ENCODE results near the gene ACAN.

ACAN gene

GRCh38 chr15:88814393-88814792 is 11.2 kb downstream of the ACAN start:
- no peak for DNase-seq
- Histone ChIP-seq H3K9me3 (ENCODE audit: control insufficient read depth, low read length) (no peaks in the 10 kb centered on the region), H3K36me3 (ENCODE audit: control insufficient read depth, insufficient read depth, low read length) (no peaks in the 10 kb centered on the region), H3K27ac (ENCODE audit: insufficient read depth, low read length, poor library complexity, severe bottlenecking) (no peak overlapping the region), H3K4me1 (ENCODE audit: control insufficient read depth, insufficient read depth, low read length, poor library complexity, severe bottlenecking) (no peaks in the 10 kb centered on the region), H3K27me3 (replicated peaks; ENCODE audit: control insufficient read depth, insufficient read depth, low read length, poor library complexity, severe bottlenecking) (no peaks in the 10 kb centered on the region), H3K4me3 (ENCODE audit: insufficient read depth, low read depth, low read length, poor library complexity, severe bottlenecking) (no peak overlapping the region)

GRCh38 chr15:88818920-88819319 is 15.7 kb downstream of the ACAN start:
- no peaks in the 10 kb centered on the region for H3K9me3 ChIP-seq (ENCODE audit: control insufficient read depth, low read length)
- no peaks in the 10 kb centered on the region for H3K36me3 ChIP-seq (ENCODE audit: control insufficient read depth, insufficient read depth, low read length)

GRCh38 chr15:88821993-88822392 is 18.8 kb downstream of the ACAN start:
- H3K4me1 ChIP-seq (ENCODE audit: control insufficient read depth, insufficient read depth, low read length, poor library complexity, severe bottlenecking): no peaks in the 10 kb centered on the region
- no peaks in the 10 kb centered on the region for H3K27me3 ChIP-seq (replicated peaks; ENCODE audit: control insufficient read depth, insufficient read depth, low read length, poor library complexity, severe bottlenecking)
- no peak for DNase-seq
- no peak overlapping the region for H3K4me3 ChIP-seq (ENCODE audit: insufficient read depth, low read depth, low read length, poor library complexity, severe bottlenecking)
- no peaks in the 10 kb centered on the region for H3K9me3 ChIP-seq (ENCODE audit: control insufficient read depth, low read length)
- H3K36me3 ChIP-seq (ENCODE audit: control insufficient read depth, insufficient read depth, low read length): no peaks in the 10 kb centered on the region
- no peak overlapping the region for H3K27ac ChIP-seq (ENCODE audit: insufficient read depth, low read length, poor library complexity, severe bottlenecking)

More at GRCh38 chr15:88818920-88819319, 15.7 kb downstream of the ACAN start:
- DNase-seq: no peak
- Histone ChIP-seq H3K27ac (ENCODE audit: insufficient read depth, low read length, poor library complexity, severe bottlenecking) (no peak overlapping the region), H3K4me3 (ENCODE audit: insufficient read depth, low read depth, low read length, poor library complexity, severe bottlenecking) (no peak overlapping the region), H3K4me1 (ENCODE audit: control insufficient read depth, insufficient read depth, low read length, poor library complexity, severe bottlenecking) (no peaks in the 10 kb centered on the region), H3K27me3 (replicated peaks; ENCODE audit: control insufficient read depth, insufficient read depth, low read length, poor library complexity, severe bottlenecking) (no peaks in the 10 kb centered on the region)

GRCh38 chr15:88828791-88829190 is 25.6 kb downstream of the ACAN start:
- Histone ChIP-seq H3K9me3 (ENCODE audit: control insufficient read depth, low read length) (no peaks in the 10 kb centered on the region), H3K27ac (ENCODE audit: insufficient read depth, low read length, poor library complexity, severe bottlenecking) (no peak overlapping the region), H3K27me3 (replicated peaks; ENCODE audit: control insufficient read depth, insufficient read depth, low read length, poor library complexity, severe bottlenecking) (no peaks in the 10 kb centered on the region), H3K4me3 (ENCODE audit: insufficient read depth, low read depth, low read length, poor library complexity, severe bottlenecking) (no peak overlapping the region), H3K4me1 (ENCODE audit: control insufficient read depth, insufficient read depth, low read length, poor library complexity, severe bottlenecking) (no peaks in the 10 kb centered on the region), H3K36me3 (ENCODE audit: control insufficient read depth, insufficient read depth, low read length) (no peaks in the 10 kb centered on the region)
- no peak for DNase-seq

- no peak overlapping the region for H3K4me3 ChIP-seq (ENCODE audit: insufficient read depth, low read depth, low read length, poor library complexity, severe bottlenecking)
- H3K9me3 ChIP-seq (ENCODE audit: control insufficient read depth, low read length): no peaks in the 10 kb centered on the region
- no peaks in the 10 kb centered on the region for H3K36me3 ChIP-seq (ENCODE audit: control insufficient read depth, insufficient read depth, low read length)
- no peak for DNase-seq
- H3K4me1 ChIP-seq (ENCODE audit: control insufficient read depth, insufficient read depth, low read length, poor library complexity, severe bottlenecking): no peaks in the 10 kb centered on the region
- H3K27ac ChIP-seq (ENCODE audit: insufficient read depth, low read length, poor library complexity, severe bottlenecking): no peak overlapping the region
- H3K27me3 ChIP-seq (replicated peaks; ENCODE audit: control insufficient read depth, insufficient read depth, low read length, poor library complexity, severe bottlenecking): no peaks in the 10 kb centered on the region
Observed at GRCh38 chr15:88830016-88830415, 26.8 kb downstream of the ACAN start.

- Histone ChIP-seq H3K4me1 (ENCODE audit: control insufficient read depth, insufficient read depth, low read length, poor library complexity, severe bottlenecking) (no peaks in the 10 kb centered on the region), H3K36me3 (ENCODE audit: control insufficient read depth, insufficient read depth, low read length) (no peaks in the 10 kb centered on the region), H3K27ac (ENCODE audit: insufficient read depth, low read length, poor library complexity, severe bottlenecking) (no peak overlapping the region), H3K9me3 (ENCODE audit: control insufficient read depth, low read length) (no peaks in the 10 kb centered on the region), H3K27me3 (replicated peaks; ENCODE audit: control insufficient read depth, insufficient read depth, low read length, poor library complexity, severe bottlenecking) (no peaks in the 10 kb centered on the region), H3K4me3 (ENCODE audit: insufficient read depth, low read depth, low read length, poor library complexity, severe bottlenecking) (no peak overlapping the region)
- DNase-seq: no peak
Observed at GRCh38 chr15:88832820-88833730, 29.8 kb downstream of the ACAN start.

- no peak overlapping the region for H3K27ac ChIP-seq (ENCODE audit: insufficient read depth, low read length, poor library complexity, severe bottlenecking)
- no peaks in the 10 kb centered on the region for H3K36me3 ChIP-seq (ENCODE audit: control insufficient read depth, insufficient read depth, low read length)
- H3K4me1 ChIP-seq (ENCODE audit: control insufficient read depth, insufficient read depth, low read length, poor library complexity, severe bottlenecking): no peaks in the 10 kb centered on the region
- H3K9me3 ChIP-seq (ENCODE audit: control insufficient read depth, low read length): no peaks in the 10 kb centered on the region
- H3K27me3 ChIP-seq (replicated peaks; ENCODE audit: control insufficient read depth, insufficient read depth, low read length, poor library complexity, severe bottlenecking): no peaks in the 10 kb centered on the region
- H3K4me3 ChIP-seq (ENCODE audit: insufficient read depth, low read depth, low read length, poor library complexity, severe bottlenecking): no peak overlapping the region
- no peak for DNase-seq
Observed at GRCh38 chr15:88833731-88834100, 30.5 kb downstream of the ACAN start.

- Histone ChIP-seq H3K27ac (ENCODE audit: insufficient read depth, low read length, poor library complexity, severe bottlenecking) (no peak overlapping the region), H3K4me3 (ENCODE audit: insufficient read depth, low read depth, low read length, poor library complexity, severe bottlenecking) (no peak overlapping the region), H3K36me3 (ENCODE audit: control insufficient read depth, insufficient read depth, low read length) (no peaks in the 10 kb centered on the region), H3K4me1 (ENCODE audit: control insufficient read depth, insufficient read depth, low read length, poor library complexity, severe bottlenecking) (no peaks in the 10 kb centered on the region), H3K9me3 (ENCODE audit: control insufficient read depth, low read length) (no peaks in the 10 kb centered on the region), H3K27me3 (replicated peaks; ENCODE audit: control insufficient read depth, insufficient read depth, low read length, poor library complexity, severe bottlenecking) (no peaks in the 10 kb centered on the region)
- no peak for DNase-seq
Observed at GRCh38 chr15:88834211-88834812, 31.1 kb downstream of the ACAN start.

- no peak overlapping the region for H3K4me3 ChIP-seq (ENCODE audit: insufficient read depth, low read depth, low read length, poor library complexity, severe bottlenecking)
- DNase-seq: no peak
Observed at GRCh38 chr15:88835119-88835518, 31.9 kb downstream of the ACAN start.

GRCh38 chr15:88835646-88836045 is 32.4 kb downstream of the ACAN start:
- Histone ChIP-seq H3K27me3 (replicated peaks; ENCODE audit: control insufficient read depth, insufficient read depth, low read length, poor library complexity, severe bottlenecking) (no peaks in the 10 kb centered on the region), H3K36me3 (ENCODE audit: control insufficient read depth, insufficient read depth, low read length) (no peaks in the 10 kb centered on the region), H3K4me3 (ENCODE audit: insufficient read depth, low read depth, low read length, poor library complexity, severe bottlenecking) (no peak overlapping the region), H3K4me1 (ENCODE audit: control insufficient read depth, insufficient read depth, low read length, poor library complexity, severe bottlenecking) (no peaks in the 10 kb centered on the region), H3K27ac (ENCODE audit: insufficient read depth, low read length, poor library complexity, severe bottlenecking) (no peak overlapping the region), H3K9me3 (ENCODE audit: control insufficient read depth, low read length) (no peaks in the 10 kb centered on the region)
- no peak for DNase-seq

More at GRCh38 chr15:88835119-88835518, 31.9 kb downstream of the ACAN start:
- H3K36me3 ChIP-seq (ENCODE audit: control insufficient read depth, insufficient read depth, low read length): no peaks in the 10 kb centered on the region
- no peaks in the 10 kb centered on the region for H3K4me1 ChIP-seq (ENCODE audit: control insufficient read depth, insufficient read depth, low read length, poor library complexity, severe bottlenecking)
- H3K9me3 ChIP-seq (ENCODE audit: control insufficient read depth, low read length): no peaks in the 10 kb centered on the region
- no peaks in the 10 kb centered on the region for H3K27me3 ChIP-seq (replicated peaks; ENCODE audit: control insufficient read depth, insufficient read depth, low read length, poor library complexity, severe bottlenecking)
- no peak overlapping the region for H3K27ac ChIP-seq (ENCODE audit: insufficient read depth, low read length, poor library complexity, severe bottlenecking)
